ENCODE results near the gene DECR2. TPM values are rescaled to one million over a fixed set of nuclear protein-coding genes. Genes with fewer than 3 reads are reported as not detected.

The DECR2 gene, protein sequence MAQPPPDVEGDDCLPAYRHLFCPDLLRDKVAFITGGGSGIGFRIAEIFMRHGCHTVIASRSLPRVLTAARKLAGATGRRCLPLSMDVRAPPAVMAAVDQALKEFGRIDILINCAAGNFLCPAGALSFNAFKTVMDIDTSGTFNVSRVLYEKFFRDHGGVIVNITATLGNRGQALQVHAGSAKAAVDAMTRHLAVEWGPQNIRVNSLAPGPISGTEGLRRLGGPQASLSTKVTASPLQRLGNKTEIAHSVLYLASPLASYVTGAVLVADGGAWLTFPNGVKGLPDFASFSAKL
- 22.5 to 29.1 TPM (median 26.7 TPM) in 5 replicates for total RNA-seq (2022; extraction: Qiagen RNA extraction)

DNA sequence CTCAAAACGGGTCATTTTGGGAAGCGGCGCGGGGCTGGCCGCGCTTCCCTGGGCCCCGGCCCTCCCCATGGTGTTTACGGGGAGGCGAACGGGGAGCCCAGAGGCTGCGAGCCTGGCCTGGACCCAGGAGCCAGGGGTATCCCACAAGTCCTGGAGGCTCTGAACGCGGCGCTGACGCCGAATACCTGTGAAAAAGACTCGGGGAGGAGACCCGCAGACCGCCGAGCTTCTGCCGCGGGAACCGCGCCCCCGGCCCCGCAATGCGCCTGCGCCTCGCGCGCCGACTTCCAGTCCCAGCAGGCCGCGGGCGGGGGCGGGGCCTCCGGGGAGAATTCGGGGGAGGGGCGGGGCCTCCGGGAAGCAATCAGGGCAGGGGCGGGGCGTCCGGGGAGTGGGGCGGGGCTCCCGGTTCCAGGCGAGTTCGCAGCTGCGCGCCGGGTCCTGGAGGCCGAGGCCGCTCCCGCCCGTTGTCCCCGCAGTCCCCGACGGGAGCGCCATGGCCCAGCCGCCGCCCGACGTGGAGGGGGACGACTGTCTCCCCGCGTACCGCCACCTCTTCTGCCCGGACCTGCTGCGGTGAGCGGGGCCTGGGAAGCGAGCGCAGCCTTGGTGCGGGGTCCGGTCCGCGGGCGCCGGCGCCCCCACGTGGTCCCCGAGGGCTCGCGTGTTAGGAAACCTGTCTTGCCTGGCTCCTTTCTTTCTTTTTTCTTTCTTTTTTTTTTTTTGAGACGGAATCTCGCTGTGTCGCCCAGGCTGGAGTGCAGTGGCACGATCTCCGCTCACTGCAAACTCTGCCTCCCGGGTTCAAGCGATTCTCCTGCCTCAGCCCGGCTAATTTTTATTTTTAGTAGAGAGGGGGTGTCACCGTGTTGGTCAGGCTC, at the start of gene DECR2:
Gene DECR2 (plus strand): TSS at position 418 of the 881 bp plus-strand sequence. CDS start 79 bp downstream, at position 497.

DNA sequence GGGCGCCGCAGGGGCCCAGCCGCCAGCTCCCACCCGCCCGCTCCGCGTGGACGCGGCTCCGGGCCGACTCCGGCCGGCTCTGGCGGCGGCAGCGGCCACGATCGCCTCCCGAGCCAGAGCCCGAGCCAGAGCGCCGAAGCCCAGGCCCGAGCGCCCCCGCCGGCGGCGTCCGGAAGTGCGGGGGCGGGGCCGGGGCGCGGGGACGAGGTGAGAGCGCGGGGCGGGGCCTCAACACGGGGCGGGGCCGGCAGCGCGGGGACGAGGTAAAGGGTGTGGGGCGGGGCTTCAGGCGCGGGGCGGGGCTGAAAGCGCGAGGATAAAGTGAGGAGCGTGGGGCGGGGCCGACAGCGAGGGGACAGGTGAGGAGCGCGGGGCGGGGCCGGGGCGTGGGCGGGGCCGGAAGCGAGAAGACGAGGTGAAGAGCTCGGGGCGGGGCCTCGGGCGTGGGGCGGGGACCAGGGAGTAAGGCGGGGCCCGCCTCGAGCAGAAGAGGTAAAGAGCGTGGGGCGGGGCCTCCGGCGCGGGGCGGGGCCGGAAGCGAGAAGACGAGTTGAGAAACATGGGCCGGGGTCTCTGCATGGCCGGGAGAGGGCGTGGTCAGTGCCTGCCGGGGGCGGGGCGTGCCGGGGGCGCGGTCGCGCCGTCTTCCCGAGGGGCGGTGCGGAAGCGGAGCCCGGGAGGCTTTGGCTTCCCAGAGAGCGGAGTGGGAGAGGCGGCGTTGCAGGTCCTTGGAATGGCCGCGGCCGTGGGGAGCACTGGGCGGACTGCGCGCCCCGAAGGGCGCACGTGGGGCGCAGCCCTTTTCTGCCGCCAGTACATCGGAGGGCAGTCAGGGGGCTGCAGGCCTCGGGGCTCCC, 48.9 kb upstream of the DECR2 start, which contains the start of gene AXIN1:
Gene AXIN1 (minus strand): TSS at position 177 of the 857 bp plus-strand sequence. CDS start 5,698 bp downstream, outside the sequence.

DNA sequence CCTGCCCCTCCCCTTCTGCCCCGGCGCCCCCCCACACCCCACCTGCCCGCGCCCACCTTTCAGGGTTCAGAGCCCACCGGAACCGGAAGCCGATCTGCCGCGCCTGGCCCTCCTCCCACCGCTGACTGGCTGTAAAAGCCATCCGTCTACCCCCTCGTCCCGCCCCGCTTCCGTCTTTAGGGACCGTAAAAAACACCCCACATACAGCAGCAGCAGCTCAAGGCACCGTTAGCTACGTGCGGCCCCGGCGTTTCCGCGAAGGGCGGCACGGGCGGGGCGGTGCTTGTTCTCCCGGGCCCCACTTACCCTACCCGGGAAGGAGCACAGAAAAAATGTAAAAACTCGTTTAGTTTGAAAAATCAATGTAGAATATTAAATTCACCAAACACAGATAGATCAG, 31.2 kb upstream of the DECR2 start, which contains the start of gene MRPL28:
Gene MRPL28 (minus strand): TSS at position 96 of the 400 bp plus-strand sequence. CDS start 320 bp downstream, outside the sequence.

DNA sequence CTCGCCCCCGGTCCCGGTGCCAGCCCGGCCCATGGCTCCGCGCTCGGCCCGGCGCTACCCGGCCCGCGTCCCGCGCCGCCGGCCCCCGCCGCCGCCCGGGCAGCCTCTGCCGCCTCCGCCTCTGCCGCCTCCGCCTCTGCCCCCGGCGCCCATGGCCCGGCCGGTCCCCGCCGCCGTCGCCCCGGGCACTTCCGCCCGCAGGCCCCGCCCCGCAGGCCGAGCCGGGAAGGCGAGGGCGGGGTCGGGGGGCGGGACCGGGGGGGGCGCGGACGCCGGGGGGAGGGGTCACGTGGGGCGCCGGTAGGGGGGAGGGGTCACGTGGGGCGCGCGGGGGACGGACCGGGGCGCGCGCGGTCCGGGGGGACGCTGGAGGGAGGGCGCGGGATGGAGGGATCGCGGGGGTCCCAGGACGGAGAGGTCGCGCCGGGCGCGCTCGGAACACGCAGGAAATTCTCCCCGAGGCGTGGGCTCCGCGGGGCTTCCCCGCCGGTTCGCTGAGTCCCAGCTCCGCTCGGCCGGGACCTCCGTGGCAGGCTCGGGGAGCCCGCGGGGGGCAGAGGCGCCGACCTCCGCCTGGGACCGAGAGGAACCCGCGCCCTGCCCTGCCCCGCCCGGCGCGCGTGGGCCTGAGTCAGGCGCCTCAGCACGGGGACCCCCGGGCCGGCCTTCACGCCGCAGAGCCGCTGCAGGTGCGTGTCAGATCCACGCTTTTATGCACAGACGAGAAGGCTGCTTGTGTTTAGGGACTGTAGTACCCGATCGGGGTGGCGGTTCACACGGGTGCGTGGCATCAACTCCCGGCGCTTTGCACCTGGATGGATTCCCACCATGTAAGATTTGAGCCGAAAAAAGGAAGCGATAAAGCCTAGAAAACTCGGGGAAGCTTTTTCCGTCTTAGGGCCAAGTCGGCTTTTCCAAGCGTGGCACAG, 19.6 kb upstream of the DECR2 start, which contains the start of gene PGAP6:
Gene PGAP6 (minus strand): TSS at position 190 of the 929 bp plus-strand sequence. CDS start 157 bp downstream, at position 33.

DNA sequence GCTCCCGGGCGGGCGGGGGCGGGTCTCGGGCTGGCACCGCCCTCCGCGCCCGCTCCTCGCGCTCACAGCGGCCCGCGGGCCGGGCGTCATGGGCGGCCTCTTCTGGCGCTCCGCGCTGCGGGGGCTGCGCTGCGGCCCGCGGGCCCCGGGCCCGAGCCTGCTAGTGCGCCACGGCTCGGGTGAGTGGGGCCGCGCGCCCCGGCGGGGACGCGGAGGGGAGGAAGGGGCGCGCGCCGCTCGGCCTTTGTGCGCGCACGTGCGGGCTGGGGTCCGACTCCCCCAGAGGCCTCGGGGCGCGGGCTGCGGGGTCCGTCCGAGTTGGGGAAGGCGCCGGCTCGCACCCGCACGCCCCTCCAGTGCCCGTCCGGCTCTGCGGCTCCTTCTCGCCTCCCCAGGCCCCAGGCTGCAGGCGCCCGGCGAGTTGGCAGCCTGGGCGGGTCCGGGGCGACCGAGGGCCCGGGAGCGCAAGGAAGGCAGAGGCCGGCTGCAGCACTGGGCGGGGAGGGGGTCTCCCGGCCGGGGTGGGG, 4.5 kb upstream of the DECR2 start, which contains the start of gene NME4:
Gene NME4 (plus strand): TSS at position 65 of the 527 bp plus-strand sequence. CDS start 24 bp downstream, at position 89.

DNA sequence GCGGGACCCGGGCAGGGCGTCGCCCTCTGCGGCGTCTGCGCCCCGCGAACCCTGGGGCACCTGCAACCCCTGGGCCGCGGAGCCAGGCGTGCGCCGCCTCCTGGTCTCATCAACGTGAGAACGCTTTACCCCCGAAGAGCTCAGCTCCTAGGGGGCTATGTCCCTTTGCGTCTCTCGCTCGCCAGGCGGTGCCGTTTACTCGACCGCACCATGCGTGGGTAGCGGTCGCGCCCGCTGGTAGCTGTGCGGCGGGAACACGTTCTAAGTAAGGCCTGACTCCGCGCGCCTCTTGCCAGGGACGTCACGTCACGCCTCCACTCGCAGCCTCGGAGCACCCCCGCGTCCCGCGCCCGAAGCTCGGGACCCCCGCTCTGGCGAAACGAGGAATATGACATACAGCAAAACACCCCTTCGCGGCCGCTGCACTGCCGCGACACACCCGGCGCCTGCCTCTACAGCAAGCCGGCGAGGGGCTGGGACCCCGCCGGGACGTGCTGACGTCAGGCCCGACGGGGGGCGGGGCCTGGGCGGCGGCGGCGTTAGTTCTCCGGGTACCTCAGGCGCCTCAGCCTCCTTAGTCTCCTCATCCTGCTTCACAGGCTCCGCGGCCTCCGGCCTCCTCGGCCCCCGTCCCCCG, 23.5 kb downstream of the DECR2 start, which contains the start of gene RAB11FIP3:
Gene RAB11FIP3 (plus strand): TSS at position 568 of the 637 bp plus-strand sequence. CDS start 358 bp downstream, outside the sequence.

Other genes starting within 250 kb of the DECR2 start
- 0.23 TPM in 1 of 5 replicates, not detected in the others for gene HBZ, start 249.2 kb upstream of the DECR2 start, total RNA-seq (2022; extraction: Qiagen RNA extraction)
- not detected in 5 replicates for gene HBM, start 235.9 kb upstream of the DECR2 start, total RNA-seq (2022; extraction: Qiagen RNA extraction)
- gene HBA2, start 229.0 kb upstream of the DECR2 start, total RNA-seq (2022; extraction: Qiagen RNA extraction), result 0.20 to 0.33 TPM in 2 of 5 replicates, not detected in the others
- 1.2 to 2.3 TPM (median 1.8 TPM) in 5 replicates for gene HBA1, start 225.2 kb upstream of the DECR2 start, total RNA-seq (2022; extraction: Qiagen RNA extraction)
- gene HBQ1, start 221.4 kb upstream of the DECR2 start, total RNA-seq (2022; extraction: Qiagen RNA extraction), result 3.7 to 8.3 TPM (median 6.4 TPM) in 5 replicates
- 39.7 to 48.5 TPM (median 45.4 TPM) in 5 replicates for gene LUC7L, start 172.4 kb upstream of the DECR2 start, total RNA-seq (2022; extraction: Qiagen RNA extraction)
- gene FAM234A, start 167.1 kb upstream of the DECR2 start, total RNA-seq (2022; extraction: Qiagen RNA extraction), result 45.1 to 53.9 TPM (median 47.5 TPM) in 5 replicates
- gene RGS11, start 125.9 kb upstream of the DECR2 start, total RNA-seq (2022; extraction: Qiagen RNA extraction), result 3.5 to 5.0 TPM (median 4.4 TPM) in 5 replicates
- 2.1 to 3.7 TPM (median 3.2 TPM) in 5 replicates for gene ARHGDIG, start 121.3 kb upstream of the DECR2 start, total RNA-seq (2022; extraction: Qiagen RNA extraction)
- gene PDIA2, start 118.7 kb upstream of the DECR2 start, total RNA-seq (2022; extraction: Qiagen RNA extraction), result 0.48 to 0.86 TPM (median 0.68 TPM) in 5 replicates
- 27.8 to 33.2 TPM (median 30.5 TPM) in 5 replicates for gene AXIN1, start 49.2 kb upstream of the DECR2 start, total RNA-seq (2022; extraction: Qiagen RNA extraction)
- 119 to 133 TPM (median 126 TPM) in 5 replicates for gene MRPL28, start 31.3 kb upstream of the DECR2 start, total RNA-seq (2022; extraction: Qiagen RNA extraction)
- 29.5 to 37.7 TPM (median 32.3 TPM) in 5 replicates for gene PGAP6, start 19.9 kb upstream of the DECR2 start, total RNA-seq (2022; extraction: Qiagen RNA extraction)
- 259 to 426 TPM (median 418 TPM) in 5 replicates for gene NME4, start 4.7 kb upstream of the DECR2 start, total RNA-seq (2022; extraction: Qiagen RNA extraction)
- gene RAB11FIP3, start 23.8 kb downstream of the DECR2 start, total RNA-seq (2022; extraction: Qiagen RNA extraction), result 24.7 to 28.6 TPM (median 27.8 TPM) in 5 replicates
- gene CAPN15, start 125.8 kb downstream of the DECR2 start, total RNA-seq (2022; extraction: Qiagen RNA extraction), result 50.9 to 69.7 TPM (median 68.7 TPM) in 5 replicates
- gene PRR35, start 158.5 kb downstream of the DECR2 start, total RNA-seq (2022; extraction: Qiagen RNA extraction), result 0.14 to 0.22 TPM (median 0.16 TPM) in 5 replicates
- gene NHLRC4, start 165.1 kb downstream of the DECR2 start, total RNA-seq (2022; extraction: Qiagen RNA extraction), result 0.17 to 0.32 TPM (median 0.23 TPM) in 5 replicates
- gene PIGQ, start 168.1 kb downstream of the DECR2 start, total RNA-seq (2022; extraction: Qiagen RNA extraction), result 30.4 to 41.6 TPM (median 38.8 TPM) in 5 replicates
- gene RAB40C, start 188.2 kb downstream of the DECR2 start, total RNA-seq (2022; extraction: Qiagen RNA extraction), result 14.8 to 19.3 TPM (median 17.6 TPM) in 5 replicates
- gene WFIKKN1, start 229.1 kb downstream of the DECR2 start, total RNA-seq (2022; extraction: Qiagen RNA extraction), result 0.10 to 0.23 TPM (median 0.18 TPM) in 5 replicates
- 63.7 to 140 TPM (median 135 TPM) in 5 replicates for gene METTL26, start 234.4 kb downstream of the DECR2 start, total RNA-seq (2022; extraction: Qiagen RNA extraction)
- gene MCRIP2, start 239.9 kb downstream of the DECR2 start, total RNA-seq (2022; extraction: Qiagen RNA extraction), result 18.5 to 43.3 TPM (median 40.9 TPM) in 5 replicates
- 18.5 to 27.3 TPM (median 24.3 TPM) in 5 replicates for gene WDR90, start 247.5 kb downstream of the DECR2 start, total RNA-seq (2022; extraction: Qiagen RNA extraction)